Astrocyte (in vitro differentiated cells and primary cell): Measurements from ENCODE around the gene C9orf85.

Experiments
- CTCF ChIP-seq: IDR thresholded peaks from 2 replicates; pipeline ENCODE4 v1.5.1; 2011; ENCODE audit warnings: low read depth, mild to moderate bottlenecking, inconsistent platforms, low read length, moderate library complexity; ENCODE audit not compliant: insufficient read depth
- EZH2 ChIP-seq: IDR thresholded peaks from 2 replicates; pipeline ENCODE4 v1.6.1; 2012; ENCODE audit warnings: mild to moderate bottlenecking, low read length, inconsistent platforms; ENCODE audit not compliant: insufficient read depth

- TF ChIP-seq CTCF (no peak), EZH2 (no peak)
Observed at GRCh38 chr9:71987471-71988371, 76.3 kb downstream of the C9orf85 start.
